GM19035 (cell line): Measurements from ENCODE around the gene GRB10.
A peak's percentile ranks its signal among the peaks of the same experiment; 100 is the strongest.

Source experiments
- ATAC-seq: cut with Tn5 transposase; IDR thresholded peaks from one replicate; pipeline ENCODE4 v1.9.1; 2021; ENCODE audit not compliant: unreplicated experiment

The GRB10 gene

DNA sequence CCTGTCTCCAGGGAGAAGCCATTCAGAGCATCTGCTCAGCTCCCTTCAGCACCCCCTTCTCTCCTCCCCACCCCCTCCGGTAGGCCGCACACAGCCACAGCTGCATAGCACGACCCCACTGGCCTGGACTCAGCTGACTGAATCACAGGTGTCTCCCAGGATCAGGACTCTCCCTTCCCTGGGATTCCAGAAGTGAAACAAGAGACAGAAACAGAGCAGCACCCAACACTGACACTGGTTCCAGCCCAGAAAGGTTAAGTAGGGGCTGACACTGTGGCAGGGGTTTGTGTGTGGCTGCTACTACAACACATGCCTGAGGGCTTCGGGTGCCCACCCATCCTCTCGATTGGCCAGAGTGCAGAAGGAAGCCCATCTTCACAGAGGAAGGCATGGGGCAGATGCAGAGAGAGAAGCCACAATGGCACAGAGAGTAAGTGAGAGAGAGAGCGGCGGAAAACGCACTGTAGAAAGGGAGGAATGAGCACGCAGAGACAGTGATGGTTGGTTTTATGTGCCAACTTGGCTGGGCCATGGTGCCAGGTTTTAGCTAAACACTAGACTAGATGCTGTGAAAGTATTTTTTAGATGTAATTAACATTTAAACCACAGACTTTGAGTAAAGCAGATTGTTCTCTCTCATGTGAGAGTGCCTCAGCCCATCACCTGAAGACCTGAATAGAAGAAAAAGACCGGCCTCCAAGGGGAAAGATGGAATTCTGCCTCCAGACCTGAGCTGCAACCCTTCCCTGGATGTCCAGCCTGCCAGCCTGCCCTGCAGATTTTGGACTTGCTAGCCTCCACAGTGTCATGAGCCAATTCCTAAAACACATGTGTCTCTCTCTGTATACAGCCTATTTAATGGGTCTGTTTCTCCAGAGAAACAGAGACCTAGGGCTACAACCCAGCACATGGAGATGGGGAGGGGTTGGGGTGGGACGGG lies 107.5 kb downstream of the GRB10 start:
- ATAC-seq, result no peak

DNA sequence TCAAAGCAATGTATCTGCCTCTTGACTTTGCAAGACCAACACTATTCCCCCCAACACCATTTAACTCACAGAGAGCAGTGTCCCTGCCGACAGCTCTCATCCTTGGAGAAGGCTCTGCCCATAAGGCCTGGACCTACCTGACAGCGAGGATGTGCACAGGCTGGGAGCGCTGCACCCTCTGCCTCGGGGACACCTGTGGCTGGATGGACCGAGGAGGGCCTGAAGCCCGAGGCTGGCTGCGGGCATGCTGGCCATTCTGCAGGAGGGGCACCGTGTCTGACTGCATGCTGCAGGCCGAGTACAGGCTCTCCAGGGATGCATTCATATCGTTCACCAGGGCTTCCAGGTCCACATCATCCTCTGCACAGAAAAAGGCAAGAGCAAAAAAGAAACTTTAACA lies 108.4 kb downstream of the GRB10 start:
- no peak for ATAC-seq

- no peak for ATAC-seq
Observed at GRCh38 chr7:50673096-50673495, 109.6 kb downstream of the GRB10 start.

DNA sequence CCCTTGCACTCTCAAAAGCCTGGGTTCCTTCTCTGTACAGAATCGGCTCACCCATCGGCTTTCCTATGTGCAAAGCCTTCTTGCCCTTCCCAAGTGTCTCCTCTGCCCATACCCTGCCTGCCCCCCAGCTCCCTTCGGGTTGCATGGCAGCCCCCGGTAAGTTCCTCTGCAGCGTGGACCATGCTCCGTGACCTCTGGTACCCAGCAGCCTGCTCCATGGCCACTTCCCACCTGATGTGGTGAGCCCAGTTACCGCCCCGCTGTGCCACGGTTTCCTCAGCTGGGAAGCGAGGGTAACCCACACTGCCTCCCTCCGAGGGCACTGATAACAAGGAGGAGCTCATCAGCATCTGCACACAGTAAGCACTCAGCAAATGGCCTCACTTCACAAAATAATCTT lies 110.7 kb downstream of the GRB10 start:
- ATAC-seq, result no peak

DNA sequence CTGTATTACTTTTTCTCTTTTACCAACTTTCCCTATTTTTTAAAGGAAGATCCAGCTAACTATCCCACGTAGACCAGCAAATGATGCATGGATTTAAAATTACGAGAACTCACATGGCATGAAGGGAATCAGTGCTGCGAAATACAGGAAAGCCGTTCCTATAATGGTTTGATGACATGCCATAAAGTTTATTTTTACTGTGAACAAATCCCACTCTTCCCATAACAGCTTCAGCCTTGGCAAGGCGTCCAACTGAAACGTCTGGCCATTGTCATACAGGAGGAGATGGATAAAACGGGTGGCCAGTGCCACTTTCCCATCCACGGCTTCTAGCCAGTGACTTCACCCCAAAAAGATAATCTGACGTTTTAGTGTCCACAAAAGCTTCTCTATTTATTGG lies 111.3 kb downstream of the GRB10 start:
- no peak for ATAC-seq

DNA sequence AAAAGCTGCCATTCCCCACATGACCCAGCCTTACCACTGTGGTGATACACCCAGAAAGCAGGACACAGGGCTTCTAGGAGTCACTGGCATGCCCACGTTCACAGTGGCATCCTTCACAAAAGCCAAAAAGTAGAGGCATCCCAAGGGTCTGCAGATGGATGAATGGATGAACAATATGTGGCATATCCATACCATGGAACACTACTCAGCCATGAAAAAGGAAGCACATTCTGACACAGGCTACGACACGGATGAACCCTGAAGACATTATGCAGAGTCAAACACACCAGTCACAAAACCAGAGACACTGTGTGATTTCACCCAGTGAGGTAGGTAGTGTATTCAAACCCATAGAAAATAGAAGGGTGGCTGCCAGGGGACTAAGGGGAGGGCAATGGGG lies 112.8 kb downstream of the GRB10 start:
- ATAC-seq, result no peak

DNA sequence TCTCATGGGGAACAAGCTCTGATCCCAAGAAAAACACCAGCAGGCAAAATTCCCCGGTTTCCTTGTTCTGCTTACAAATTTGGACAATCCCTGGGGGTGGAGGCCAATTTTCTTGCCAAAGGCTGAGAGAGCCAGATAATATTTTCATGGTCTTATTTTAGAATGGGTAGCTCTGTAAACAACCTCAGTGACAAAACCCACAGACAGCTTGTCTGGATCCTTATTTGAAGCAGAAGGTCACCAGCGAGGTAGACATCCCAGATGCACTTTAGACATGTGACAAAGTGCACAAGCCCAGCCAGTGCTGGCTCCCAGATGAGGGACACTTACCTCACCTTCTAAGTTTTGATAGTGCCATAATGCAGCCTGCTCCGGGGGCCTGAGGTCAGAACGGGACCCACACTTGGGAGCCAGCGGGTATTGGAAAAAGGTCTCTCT lies 114.9 kb downstream of the GRB10 start:
- ATAC-seq, result no peak

- no peak for ATAC-seq
Observed at GRCh38 chr7:50667338-50667737, 115.4 kb downstream of the GRB10 start.

- ATAC-seq, result no peak
Observed at GRCh38 chr7:50666124-50666496, 116.6 kb downstream of the GRB10 start.

GRCh38 chr7:50665403-50666123 lies 117.1 kb downstream of the GRB10 start:
- ATAC-seq, result no peak

DNA sequence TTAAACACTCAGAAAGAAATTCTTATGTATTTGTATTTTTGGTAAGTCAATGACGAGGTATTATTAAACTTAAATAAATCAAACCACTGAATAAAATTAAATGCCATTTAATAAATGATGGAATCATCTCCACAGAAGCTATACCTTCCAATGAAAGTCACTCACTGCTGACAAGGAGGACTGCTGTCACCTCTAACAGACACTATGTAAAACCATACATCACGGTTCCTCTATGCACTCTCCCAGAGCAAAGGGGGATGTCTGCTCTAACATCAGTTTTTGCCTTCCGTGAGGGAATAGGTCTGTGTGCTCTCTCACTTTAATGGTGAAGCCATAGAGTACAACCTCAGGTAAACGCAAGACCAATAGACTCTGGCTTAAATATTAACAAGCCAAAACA lies 117.8 kb downstream of the GRB10 start:
- ATAC-seq, result peak; percentile 21

DNA sequence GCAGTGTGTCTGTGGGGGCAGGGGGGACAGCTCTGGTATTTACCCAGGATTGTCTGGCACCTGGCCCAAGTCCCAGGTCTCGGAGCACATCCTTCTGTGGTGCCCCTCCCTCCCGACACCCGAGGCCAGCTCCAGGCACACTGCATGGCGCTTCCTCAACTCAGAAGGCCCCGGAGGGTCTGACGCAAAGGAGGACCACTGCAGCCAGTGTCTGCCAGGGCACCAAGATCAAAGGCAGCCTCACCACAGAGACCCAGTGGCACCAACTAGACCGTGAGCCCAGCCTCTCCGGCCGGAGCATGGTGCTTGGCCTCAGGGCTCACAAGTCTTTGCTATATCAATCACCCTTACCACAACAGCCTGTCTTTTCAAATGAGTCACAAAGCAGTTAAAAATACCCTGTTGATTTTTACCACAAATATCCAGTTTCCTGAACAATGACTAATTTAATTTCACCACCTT lies 118.2 kb downstream of the GRB10 start:
- ATAC-seq, result peak; percentile 51

DNA sequence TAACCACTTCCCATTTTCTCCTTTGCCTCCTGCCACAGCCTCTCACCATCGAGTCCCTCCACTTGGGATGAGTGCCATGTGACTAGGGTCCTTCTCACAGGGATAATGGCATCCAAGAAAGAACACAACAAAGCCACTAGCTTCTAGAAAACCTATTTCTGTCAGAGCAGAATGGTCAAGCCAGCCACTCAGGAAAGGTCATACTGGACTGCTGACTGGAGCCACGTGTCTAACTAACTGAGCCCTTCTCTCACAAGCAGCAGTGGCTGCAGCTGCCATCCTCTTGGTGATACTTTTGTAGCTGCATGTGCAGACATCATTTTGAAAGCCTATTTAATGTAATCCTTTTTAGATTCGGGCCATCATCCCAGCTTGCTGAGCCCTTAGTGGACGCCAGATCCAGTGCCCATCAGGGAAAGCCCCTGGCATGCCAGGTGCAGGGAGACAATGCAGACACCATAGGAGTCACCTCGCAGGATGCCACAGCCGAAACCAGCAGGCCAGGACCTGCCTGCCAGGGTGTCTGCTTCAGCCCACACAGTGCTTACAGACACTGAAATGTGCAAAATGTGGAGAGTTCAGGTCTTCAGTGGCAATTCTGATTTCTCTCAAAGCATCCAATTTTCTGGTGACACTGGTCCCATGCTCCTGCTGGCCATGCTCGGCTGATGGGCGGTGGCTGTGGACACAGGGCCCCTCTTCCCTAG lies 119.1 kb downstream of the GRB10 start:
- no peak for ATAC-seq

DNA sequence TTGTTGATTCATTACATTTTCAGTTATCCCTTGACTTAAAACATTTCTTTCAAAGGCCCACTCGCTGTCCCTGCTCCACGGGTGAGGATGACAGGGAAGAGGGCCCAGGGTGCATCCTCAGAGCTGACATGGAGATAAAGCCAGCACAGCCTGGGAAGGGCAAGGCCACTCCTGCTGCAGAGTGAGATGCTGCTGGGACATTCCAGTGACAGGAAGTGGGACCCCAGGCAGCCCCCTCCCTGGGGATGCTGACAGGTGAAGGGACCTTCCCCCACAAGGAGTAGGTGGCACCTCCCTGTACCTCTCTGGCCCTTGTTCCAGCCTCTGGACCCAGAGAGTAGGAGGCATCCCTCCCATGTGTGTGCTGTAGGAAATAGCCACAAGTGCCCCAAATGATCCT lies 119.7 kb downstream of the GRB10 start:
- ATAC-seq, result no peak

DNA sequence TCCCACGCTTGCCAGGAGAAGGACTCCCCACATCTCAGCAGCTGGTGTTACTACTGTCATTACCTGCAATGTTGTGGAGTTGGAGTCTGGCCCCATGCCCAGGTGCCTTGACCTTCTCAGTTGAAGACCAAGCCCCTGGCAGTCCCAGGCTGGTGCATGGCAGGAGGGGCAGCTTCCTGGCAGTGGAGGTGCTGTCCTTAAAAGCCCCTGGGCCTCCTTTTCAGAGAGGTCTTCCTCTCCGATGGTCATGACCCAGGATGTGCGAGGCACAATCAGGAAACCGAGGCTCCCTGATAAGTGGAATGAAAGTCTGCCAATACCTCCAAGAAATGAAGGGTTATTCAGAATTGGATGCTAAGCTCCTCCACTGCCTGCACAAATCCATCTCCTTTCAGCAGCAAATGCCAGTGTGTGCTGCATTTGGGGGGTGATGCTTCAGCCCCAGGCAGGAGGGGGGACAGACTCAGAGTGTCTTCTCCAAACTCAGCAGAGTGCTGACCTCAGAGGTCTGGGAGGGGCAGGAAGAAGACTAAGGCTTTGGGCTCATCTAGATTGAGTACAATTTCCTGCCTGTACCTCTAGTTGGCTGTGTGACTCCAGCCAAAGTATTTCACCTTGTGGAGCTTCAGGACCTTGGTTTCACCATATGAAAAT lies 120.5 kb downstream of the GRB10 start:
- peak; percentile 6 for ATAC-seq

DNA sequence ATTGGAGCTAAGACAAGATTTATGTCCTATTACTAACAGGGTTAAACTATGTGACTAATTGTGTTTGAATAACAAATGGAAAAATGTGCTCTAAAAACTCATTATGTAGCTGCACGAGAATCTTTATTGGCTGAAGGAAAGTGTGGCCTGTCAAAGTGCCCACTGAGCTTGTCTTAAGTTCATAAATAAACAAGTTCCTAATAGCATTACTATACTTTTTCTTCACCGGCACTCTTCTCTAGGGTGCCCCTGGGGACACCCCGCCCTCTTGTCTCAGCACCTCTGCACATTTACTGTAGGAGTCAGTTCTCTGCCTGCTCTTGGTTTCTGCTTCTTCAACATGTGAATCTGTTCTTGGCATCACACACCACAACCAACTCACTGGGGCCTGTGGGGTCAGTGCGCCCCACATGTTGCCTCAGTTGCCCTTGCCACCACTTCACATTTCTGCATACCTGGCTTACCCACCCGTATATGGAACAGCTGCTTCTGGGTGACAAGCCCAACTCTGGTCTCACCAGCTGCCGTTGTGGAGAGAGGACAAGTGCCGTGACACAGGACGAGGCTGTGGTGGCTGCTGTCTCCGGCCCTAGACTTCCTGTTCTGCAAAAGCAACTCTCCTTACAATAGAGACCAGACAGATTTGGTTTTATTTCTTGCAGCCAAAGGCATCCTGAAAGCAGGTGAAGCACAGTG lies 121.2 kb downstream of the GRB10 start:
- peak; percentile 58 for ATAC-seq

DNA sequence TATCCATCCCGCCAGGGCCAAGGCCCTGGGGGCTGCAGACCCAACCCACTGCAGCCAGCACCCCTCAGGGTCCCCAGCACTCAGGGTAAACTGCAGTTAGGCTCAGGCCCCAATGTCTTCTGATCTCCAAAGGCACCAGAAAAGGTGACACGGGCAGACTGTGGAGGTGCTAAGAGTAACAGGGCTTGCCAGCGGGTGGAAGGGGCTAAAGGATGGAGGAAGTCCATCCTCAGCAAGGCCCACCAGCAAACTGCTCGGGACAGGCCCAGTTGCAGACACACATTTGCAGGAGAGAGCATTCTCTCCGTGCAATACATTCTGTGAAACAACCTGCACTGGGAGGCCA lies 121.9 kb downstream of the GRB10 start:
- ATAC-seq, result no peak

GRCh38 chr7:50660040-50660829 lies 122.5 kb downstream of the GRB10 start:
- no peak for ATAC-seq

DNA sequence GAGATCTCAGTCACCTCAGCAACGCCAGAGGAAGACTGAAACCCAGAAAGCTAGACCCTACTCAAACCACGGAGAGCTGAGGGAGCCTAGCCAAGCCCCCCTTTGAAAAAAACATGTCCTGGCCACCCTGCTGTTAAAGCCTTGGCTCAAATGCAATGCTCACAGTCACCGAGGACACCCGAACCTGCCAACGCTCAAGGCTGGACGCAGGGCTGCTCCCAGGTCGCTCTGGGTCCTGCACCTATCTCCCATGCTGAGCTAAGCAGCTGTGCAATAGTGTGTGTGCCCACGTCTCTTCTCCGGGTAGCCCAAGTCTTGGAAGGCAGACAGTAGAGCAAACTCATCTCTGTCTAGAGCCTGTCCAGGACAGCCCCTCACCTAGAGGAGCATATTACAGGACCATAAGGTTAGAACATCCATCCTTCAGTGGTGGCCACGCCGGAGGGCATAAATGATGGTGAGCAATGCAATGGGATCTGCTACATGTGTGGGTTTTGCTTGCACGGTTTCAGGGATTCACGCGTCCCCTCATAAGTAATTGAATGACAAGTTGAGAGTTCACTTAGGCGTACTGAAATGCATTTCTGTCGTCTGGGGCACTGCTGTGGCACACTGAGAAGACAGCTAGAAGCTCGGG lies 123.2 kb downstream of the GRB10 start:
- no peak for ATAC-seq
